ENCODE results near the gene BRD2.

The BRD2 gene

DNA sequence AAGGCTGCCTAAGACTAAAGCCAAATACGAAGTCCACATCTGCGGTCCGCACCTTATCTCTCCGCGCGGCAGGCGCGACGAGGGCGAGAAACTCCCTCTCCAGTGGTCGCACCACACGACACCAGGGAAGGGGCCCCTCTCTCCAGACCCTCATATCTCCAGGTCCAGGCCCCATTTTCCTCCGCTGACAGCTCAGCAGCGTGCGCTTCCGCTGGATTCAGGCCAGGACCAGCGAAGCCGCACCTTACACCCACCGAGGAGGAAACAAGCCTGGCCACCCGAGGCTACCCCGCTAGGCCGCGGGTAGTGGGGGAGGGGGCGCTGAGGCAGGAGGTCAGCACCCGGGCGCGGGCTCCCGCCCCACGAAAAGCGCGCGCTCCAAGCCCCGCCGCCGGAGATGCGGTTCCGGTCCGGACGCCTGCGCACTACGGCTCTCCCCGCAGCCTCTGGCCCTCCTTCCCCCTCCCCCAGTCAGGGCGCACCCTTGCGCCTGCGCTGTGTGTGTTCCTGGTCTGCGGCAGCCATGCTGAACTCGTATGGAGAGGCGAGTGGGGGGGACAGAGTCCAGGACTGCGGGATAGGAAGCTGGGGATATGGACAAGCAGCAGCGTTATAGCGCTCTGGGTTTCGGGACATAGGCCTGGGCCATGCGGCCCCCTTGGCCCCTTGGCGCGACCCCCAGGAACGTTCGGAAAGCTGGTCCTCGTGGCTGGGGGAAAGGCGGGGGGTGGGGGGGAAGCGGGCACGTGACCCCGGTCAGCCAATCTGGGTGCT lies at the start of gene BRD2:
Gene BRD2 (plus strand): TSS at position 502 of the 774 bp plus-strand sequence. CDS start 4,305 bp downstream, outside the sequence.
- peak within 1 kb of the TSS; percentile 81 for H3K4me3 ChIP-seq (ENCODE audit: low read depth, low read length)
- DNase-seq (ENCODE audit: low read depth, low spot score), result no peak
- ChIA-PET CTCF (interaction anchor here (1.0 to 13.0 kb wide), 9 partner anchors 9 to 130 kb away, joined by 3 to 182 read pairs (median 12); partner anchors contain the start of genes HLA-DMA and TAP2), POLR2A (interaction anchor here (1.0 to 4.4 kb wide), 5 partner anchors 11 to 115 kb away, joined by 3 to 48 read pairs (median 5); partner anchors contain the start of genes HLA-DMA and TAP1)
- TF ChIP-seq, protein P1, sequence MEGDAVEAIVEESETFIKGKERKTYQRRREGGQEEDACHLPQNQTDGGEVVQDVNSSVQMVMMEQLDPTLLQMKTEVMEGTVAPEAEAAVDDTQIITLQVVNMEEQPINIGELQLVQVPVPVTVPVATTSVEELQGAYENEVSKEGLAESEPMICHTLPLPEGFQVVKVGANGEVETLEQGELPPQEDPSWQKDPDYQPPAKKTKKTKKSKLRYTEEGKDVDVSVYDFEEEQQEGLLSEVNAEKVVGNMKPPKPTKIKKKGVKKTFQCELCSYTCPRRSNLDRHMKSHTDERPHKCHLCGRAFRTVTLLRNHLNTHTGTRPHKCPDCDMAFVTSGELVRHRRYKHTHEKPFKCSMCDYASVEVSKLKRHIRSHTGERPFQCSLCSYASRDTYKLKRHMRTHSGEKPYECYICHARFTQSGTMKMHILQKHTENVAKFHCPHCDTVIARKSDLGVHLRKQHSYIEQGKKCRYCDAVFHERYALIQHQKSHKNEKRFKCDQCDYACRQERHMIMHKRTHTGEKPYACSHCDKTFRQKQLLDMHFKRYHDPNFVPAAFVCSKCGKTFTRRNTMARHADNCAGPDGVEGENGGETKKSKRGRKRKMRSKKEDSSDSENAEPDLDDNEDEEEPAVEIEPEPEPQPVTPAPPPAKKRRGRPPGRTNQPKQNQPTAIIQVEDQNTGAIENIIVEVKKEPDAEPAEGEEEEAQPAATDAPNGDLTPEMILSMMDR (IDR thresholded peaks at IDR 0.05; ENCODE audit: insufficient read depth, low read length, missing control alignments), result no peak

DNA sequence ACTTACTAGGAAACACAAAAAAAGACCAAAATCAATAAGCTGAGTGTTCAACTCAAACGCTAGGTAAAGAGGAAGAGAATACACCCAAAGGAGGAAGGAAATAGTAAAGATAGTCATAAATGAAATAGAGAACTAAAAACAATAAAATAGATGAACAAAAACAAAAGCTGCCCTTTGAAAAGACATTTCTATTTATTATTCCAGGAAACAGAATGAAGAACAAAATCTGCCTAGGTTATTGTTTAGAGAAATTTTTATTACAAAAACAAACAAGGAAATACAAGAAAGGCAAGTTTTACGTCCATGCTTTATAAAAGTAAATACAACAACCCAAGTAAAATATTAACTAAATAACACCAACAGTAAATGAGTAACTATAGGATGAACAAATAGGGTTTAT lies 47.7 kb upstream of the BRD2 start:
- CTCF ChIA-PET, result interaction anchor here (1.2 to 5.9 kb wide), 5 partner anchors 8 to 63 kb away, joined by 3 to 37 read pairs (median 6); no protein-coding TSS in a partner anchor
- DNase-seq (ENCODE audit: low read depth, low spot score), result no peak
- POLR2A ChIA-PET, result no interaction called here
- TF ChIP-seq, protein P1 (IDR thresholded peaks at IDR 0.05; ENCODE audit: insufficient read depth, low read length, missing control alignments), result no peak
- H3K4me3 ChIP-seq (ENCODE audit: low read depth, low read length), result no peak overlapping the region

DNA sequence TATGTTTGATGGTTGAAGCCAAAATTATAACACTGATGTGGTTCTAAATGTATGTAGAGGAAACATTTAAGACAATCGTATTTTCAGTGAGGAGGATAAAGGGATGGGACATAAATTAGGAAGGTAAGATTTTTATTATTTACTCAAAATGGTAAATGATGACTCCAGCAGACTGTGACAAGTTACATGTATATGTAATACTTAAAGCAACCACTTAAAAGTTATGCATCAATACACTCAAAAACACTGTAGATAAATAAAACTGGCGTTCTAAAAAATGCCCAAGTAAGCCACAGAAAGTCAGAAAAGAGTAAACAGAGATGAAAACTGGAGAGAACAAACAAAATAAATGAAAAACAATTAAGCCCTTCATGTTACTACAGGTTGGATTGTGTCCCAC lies 46.3 kb upstream of the BRD2 start:
- H3K4me3 ChIP-seq (ENCODE audit: low read depth, low read length), result no peak overlapping the region
- TF ChIP-seq, protein P1 (IDR thresholded peaks at IDR 0.05; ENCODE audit: insufficient read depth, low read length, missing control alignments), result no peak
- ChIA-PET CTCF (interaction anchor here (2.4 to 5.9 kb wide), 3 partner anchors 9 to 12 kb away, joined by 6 to 42 read pairs (median 37); no protein-coding TSS in a partner anchor), POLR2A (no interaction called here)
- DNase-seq (ENCODE audit: low read depth, low spot score), result no peak

DNA sequence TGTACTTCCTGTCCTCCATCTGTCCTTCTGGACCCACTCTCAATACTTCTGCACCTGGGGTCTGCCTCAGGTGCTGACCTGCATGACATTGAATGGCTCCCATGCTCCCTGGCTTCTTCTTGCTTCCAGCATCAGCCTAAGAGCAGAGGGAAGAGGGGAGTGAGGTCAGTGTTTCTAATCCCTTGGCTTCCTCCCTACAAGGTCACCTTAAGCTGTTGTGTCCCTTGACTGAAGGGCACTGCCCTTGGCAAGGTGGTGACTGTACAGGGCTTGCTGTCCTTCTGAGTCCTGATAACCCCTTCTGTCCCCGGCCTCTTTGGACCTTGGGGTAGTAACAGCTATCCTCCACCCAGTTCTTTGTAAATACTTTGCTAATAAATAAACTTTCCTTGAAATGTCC lies 37.2 kb upstream of the BRD2 start:
- ChIA-PET POLR2A (no interaction called here), CTCF (interaction anchor here (1.1 to 11.6 kb wide), 7 partner anchors 12 to 56 kb away, joined by 7 to 337 read pairs (median 54); partner anchors contain the start of genes BRD2 and HLA-DMA)
- TF ChIP-seq, protein P1 (IDR thresholded peaks at IDR 0.05; ENCODE audit: insufficient read depth, low read length, missing control alignments), result no peak
- H3K4me3 ChIP-seq (ENCODE audit: low read depth, low read length), result no peak overlapping the region
- DNase-seq (ENCODE audit: low read depth, low spot score), result no peak

DNA sequence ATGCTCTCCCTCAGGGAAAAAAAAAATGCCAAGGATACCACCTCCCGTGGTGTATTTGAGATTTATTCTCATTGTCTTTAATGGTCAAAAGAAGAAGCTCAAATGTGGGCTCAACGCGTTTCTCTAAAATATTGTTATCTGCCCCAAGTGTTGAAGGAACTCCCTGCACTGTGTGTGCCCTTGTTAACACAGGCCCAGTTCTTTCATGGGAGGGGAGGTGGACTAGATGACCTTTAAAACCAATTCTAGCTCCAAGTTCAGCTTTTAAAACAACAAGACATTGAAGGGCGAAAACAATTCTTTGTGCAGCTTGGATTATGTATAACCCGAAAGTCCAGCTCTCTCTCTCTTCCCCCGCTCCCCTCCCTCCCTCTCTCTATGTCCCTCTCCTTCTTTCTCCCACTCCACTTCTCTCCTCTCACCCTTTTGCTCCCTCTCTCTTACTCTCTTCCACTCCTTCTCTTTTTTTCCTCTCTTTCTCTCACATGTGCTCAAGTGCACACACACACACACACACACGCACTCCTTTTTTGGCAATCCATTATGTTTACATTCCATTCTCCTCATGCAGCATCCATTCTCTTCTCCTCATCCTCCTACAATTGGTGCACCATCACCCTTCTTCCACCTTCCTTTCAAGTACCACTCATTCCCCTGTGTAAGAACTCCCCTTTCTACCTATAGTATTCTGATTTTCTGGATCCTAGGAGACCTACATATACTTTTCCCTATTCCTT lies 36.1 kb upstream of the BRD2 start:
- ChIA-PET CTCF (interaction anchor here (0.9 to 11.6 kb wide), 20 partner anchors 8 to 315 kb away, joined by 3 to 337 read pairs (median 32); partner anchors contain the start of genes BRD2, HLA-DMA and TAP2), POLR2A (no interaction called here)
- DNase-seq (ENCODE audit: low read depth, low spot score), result no peak
- TF ChIP-seq, protein P1 (IDR thresholded peaks at IDR 0.05; ENCODE audit: insufficient read depth, low read length, missing control alignments), result no peak
- H3K4me3 ChIP-seq (ENCODE audit: low read depth, low read length), result no peak overlapping the region

All from AG04449 (cell line).